Activated CD4-positive, alpha-beta T cell treated with anti-CD3 and anti-CD28 coated beads, Interleukin-2, amount 10 ng/mL, durations not matched to agents 7 days and 5 days (primary cell): Measurements from ENCODE around the gene TUBB6. TPM values are rescaled to one million over a fixed set of nuclear protein-coding genes. Genes with fewer than 3 reads are reported as not detected.

Source experiments
- CTCF ChIA-PET: fragments of 350-600 bp; sonication (Branson Sonifier 250); formaldehyde crosslinking; loops from one replicate; lab custom pipeline; 2021; ENCODE audit warnings: antibody characterized with exemption; lab: Charles Lee
- POLR2A ChIA-PET: fragments of 350-600 bp; sonication (Branson Sonifier 250); formaldehyde crosslinking; loops from one replicate; lab custom pipeline; 2021; ENCODE audit warnings: antibody characterized with exemption; lab: Charles Lee
- DNase-seq: peaks from one replicate; pipeline ENCODE4 v3.0.0-alpha.2; 2020
- H3K27ac Mint-ChIP-seq: one replicate; pipeline ENCODE4 v1.8.0; 2021; ENCODE audit warnings: mild to moderate bottlenecking, moderate library complexity, mixed read lengths
- H3K27me3 Mint-ChIP-seq: one replicate; pipeline ENCODE4 v1.8.0; 2021; ENCODE audit warnings: mixed read lengths
- H3K36me3 Mint-ChIP-seq: one replicate; pipeline ENCODE4 v1.8.0; 2021; ENCODE audit warnings: low read depth, mixed read lengths
- H3K4me1 Mint-ChIP-seq: one replicate; pipeline ENCODE4 v1.8.0; 2021; ENCODE audit warnings: mixed read lengths
- H3K4me3 Mint-ChIP-seq: one replicate; pipeline ENCODE4 v1.8.0; 2021; ENCODE audit warnings: mild to moderate bottlenecking, moderate library complexity, mixed read lengths
- H3K9me3 Mint-ChIP-seq: one replicate; pipeline ENCODE4 v1.8.0; 2021; ENCODE audit warnings: mixed read lengths
- total RNA-seq, 2 experiments: library from RNA; stranded (reverse); gene quantifications; one replicate each; pipeline ENCODE4 v1.2.3, GENCODE V29; 2021

The TUBB6 gene
- total RNA-seq, 2 experiments from 2014 or later, result 0.69 to 1.2 TPM

- H3K9me3 Mint-ChIP-seq, result peaks cover 12% of the 10 kb centered on the region
- peaks cover 47% of the 10 kb centered on the region for H3K27me3 Mint-ChIP-seq
- H3K27ac Mint-ChIP-seq, result no peak overlapping the region
- H3K36me3 Mint-ChIP-seq, result peaks cover 7% of the 10 kb centered on the region
- ChIA-PET POLR2A (no interaction called here), CTCF (no interaction called here)
- peaks cover 14% of the 10 kb centered on the region for H3K4me1 Mint-ChIP-seq
- DNase-seq, result no peak
- H3K4me3 Mint-ChIP-seq, result no peak overlapping the region
These were observed 2.7 kb downstream of the TUBB6 start for GRCh38 chr18:12310762-12311161.

- H3K4me3 Mint-ChIP-seq, result no peak overlapping the region
- ChIA-PET CTCF (interaction anchor here (2.7 kb wide), 1 partner anchor 14 kb away, joined by 11 read pairs; no protein-coding TSS in a partner anchor), POLR2A (no interaction called here)
- no peak overlapping the region for H3K27ac Mint-ChIP-seq
- peaks cover 5% of the 10 kb centered on the region for H3K4me1 Mint-ChIP-seq
- no peak for DNase-seq
- peaks cover 29% of the 10 kb centered on the region for H3K27me3 Mint-ChIP-seq
- peaks cover 12% of the 10 kb centered on the region for H3K9me3 Mint-ChIP-seq
- peaks cover 7% of the 10 kb centered on the region for H3K36me3 Mint-ChIP-seq
These were observed 4.9 kb downstream of the TUBB6 start for GRCh38 chr18:12312976-12313375.

DNA sequence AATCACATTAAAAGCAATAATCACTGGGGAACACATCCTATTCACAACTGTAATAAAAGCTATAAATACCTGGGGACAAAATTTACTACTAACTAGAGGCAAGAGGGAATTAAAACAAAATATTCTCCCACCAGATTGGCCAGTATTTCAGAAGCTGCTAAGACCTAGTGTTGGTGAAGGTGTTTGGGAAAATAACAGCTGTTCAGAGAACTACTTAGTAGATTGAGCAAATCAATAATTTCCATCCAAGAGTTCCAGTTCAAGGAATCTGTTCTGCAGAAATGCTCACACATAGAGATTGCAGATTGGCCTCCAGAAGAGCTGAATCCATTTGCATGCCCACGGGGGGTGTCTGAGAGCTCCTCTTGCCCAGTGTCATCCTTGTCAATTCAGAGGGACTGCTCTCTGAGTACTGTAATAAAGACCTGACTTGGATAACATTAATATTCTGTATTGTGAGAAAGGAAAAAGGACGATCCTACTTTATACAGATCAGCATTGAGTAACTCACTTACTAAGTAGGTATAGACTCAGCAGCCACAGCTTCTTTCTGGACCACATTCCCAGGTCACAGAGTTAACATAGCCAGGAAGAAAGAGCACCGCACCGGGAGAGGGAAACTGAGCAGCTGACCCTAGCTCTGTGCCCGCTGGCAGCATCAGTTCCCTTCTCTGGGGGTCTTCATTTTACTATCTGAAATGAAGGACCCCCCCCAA, 5.6 kb downstream of the TUBB6 start:
- no peak for DNase-seq
- H3K27me3 Mint-ChIP-seq, result peaks cover 26% of the 10 kb centered on the region
- H3K4me1 Mint-ChIP-seq, result peaks cover 5% of the 10 kb centered on the region
- no peak overlapping the region for H3K27ac Mint-ChIP-seq
- no peak overlapping the region for H3K4me3 Mint-ChIP-seq
- peaks cover 12% of the 10 kb centered on the region for H3K9me3 Mint-ChIP-seq
- H3K36me3 Mint-ChIP-seq, result peaks cover 7% of the 10 kb centered on the region
- ChIA-PET CTCF (interaction anchor here (2.7 kb wide), 1 partner anchor 14 kb away, joined by 11 read pairs; no protein-coding TSS in a partner anchor), POLR2A (no interaction called here)

GRCh38 chr18:12314591-12315305, 6.7 kb downstream of the TUBB6 start:
- Mint-ChIP-seq H3K4me3 (no peak overlapping the region), H3K27me3 (peaks cover 16% of the 10 kb centered on the region), H3K9me3 (peaks cover 7% of the 10 kb centered on the region), H3K4me1 (no peaks in the 10 kb centered on the region), H3K27ac (no peak overlapping the region), H3K36me3 (peaks cover 4% of the 10 kb centered on the region)
- CTCF ChIA-PET, result interaction anchor here (0.6 to 2.7 kb wide), 3 partner anchors 10 to 34 kb away, joined by 3 to 11 read pairs (median 5); no protein-coding TSS in a partner anchor
- no peak for DNase-seq
- POLR2A ChIA-PET, result no interaction called here

DNA sequence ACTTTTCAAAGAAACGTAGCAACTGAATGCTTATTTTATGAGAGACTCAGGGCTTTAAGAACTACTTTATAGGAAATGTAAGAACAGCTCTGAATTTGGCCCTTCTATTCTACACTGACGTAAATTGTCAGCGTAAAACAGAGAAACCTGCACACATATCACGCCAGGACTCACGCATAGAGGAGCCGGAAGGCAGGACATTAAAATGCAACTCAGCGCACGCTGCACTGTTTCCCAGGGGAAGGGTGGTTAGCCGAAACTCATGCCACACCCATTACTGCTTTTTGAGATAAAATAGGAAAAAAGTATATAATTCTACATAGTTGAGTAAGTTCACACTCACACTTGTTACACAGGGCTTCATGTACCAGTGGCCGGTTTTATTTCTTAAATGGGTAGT, 7.4 kb downstream of the TUBB6 start:
- peaks cover 7% of the 10 kb centered on the region for H3K9me3 Mint-ChIP-seq
- no peak overlapping the region for H3K27ac Mint-ChIP-seq
- H3K27me3 Mint-ChIP-seq, result peaks cover 14% of the 10 kb centered on the region
- H3K4me3 Mint-ChIP-seq, result no peak overlapping the region
- H3K4me1 Mint-ChIP-seq, result no peaks in the 10 kb centered on the region
- CTCF ChIA-PET, result interaction anchor here (0.6 to 2.7 kb wide), 3 partner anchors 10 to 34 kb away, joined by 3 to 11 read pairs (median 5); no protein-coding TSS in a partner anchor
- POLR2A ChIA-PET, result no interaction called here
- peaks cover 4% of the 10 kb centered on the region for H3K36me3 Mint-ChIP-seq
- no peak for DNase-seq

DNA sequence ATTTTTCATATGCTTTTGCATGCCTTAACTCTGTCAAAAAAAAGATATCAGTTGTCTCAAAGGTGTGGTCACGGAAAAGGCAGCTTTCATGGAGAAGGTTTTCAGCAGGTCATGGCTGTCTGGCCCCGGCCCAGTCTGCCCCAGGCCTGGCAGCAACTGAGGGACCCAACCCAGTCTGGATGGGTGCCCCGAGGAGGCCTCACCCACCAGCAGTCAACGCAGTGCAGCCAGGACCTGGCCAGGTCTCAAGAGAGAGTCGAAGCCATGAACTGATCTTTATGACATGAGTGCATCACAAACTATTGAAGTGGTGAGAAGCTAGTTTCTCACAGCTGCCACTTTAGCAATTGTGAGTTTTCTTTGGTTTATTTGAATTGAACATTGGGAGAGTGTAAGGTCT, 7.9 kb downstream of the TUBB6 start:
- DNase-seq, result no peak
- Mint-ChIP-seq H3K4me3 (no peak overlapping the region), H3K27me3 (peaks cover 10% of the 10 kb centered on the region), H3K36me3 (peaks cover 4% of the 10 kb centered on the region), H3K4me1 (no peaks in the 10 kb centered on the region), H3K9me3 (peaks cover 4% of the 10 kb centered on the region), H3K27ac (no peak overlapping the region)
- ChIA-PET CTCF (interaction anchor here (1.4 to 2.7 kb wide), 2 partner anchors 9 to 12 kb away, joined by 5 to 11 read pairs; no protein-coding TSS in a partner anchor), POLR2A (interaction anchor here (0.6 kb wide), 1 partner anchor 325 kb away, joined by 3 read pairs; no protein-coding TSS in a partner anchor)

DNA sequence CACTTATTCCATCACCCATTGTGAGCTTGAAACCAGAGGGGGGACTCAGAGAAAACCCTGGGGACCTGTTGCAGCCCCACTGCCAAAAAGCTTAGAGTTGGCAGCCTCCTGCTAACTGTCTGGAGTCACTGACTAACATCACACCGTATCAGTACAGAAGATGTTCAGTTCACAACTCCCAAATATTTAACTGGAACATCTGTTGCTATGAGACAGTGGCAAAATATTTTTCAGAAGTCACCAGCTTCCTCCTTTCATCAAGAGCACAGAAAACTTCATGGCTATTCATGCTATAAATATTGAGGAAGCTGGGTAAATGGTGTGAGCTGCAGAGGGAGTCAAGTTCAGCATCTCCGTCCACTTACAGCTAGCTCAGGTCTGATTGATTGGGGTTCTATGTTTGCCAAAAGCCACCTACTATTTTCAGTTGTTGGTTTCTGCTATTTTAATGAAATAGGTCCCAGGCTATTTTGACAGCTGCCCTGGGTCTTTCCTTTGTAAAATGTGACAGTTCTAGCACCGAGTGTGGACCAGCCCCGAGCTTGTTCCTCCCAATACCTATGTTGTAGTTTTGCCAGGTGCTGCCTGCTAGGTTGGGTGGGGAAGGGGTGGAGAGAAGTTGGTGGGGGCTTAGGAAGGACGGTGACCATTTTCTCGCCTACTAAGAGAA, 9.8 kb downstream of the TUBB6 start:
- H3K4me3 Mint-ChIP-seq, result no peak overlapping the region
- ChIA-PET POLR2A (no interaction called here), CTCF (interaction anchor here (0.7 to 1.1 kb wide), 3 partner anchors 9 to 145 kb away, joined by 3 to 4 read pairs (median 3); no protein-coding TSS in a partner anchor)
- no peak overlapping the region for H3K27ac Mint-ChIP-seq
- H3K36me3 Mint-ChIP-seq, result peaks cover 2% of the 10 kb centered on the region
- peaks cover 2% of the 10 kb centered on the region for H3K9me3 Mint-ChIP-seq
- H3K27me3 Mint-ChIP-seq, result peaks cover 4% of the 10 kb centered on the region
- no peak for DNase-seq
- H3K4me1 Mint-ChIP-seq, result no peaks in the 10 kb centered on the region

DNA sequence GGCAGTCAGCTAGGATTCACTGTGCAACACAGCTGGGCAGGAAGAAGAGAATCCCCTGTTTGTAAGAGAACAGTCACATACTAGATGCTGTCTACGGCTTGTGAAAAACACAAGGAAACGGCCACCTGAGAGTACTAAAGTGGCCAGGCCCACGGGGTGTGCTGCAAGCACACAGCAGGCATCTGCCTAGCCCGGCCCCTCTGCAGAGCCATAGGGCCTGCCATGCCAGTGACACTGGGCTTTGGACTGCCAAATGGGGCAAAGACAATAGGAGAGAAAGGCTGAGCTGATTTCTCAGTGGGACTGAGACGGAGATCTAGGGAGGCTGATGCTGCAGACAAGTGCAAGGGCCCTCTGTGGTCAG, 10.3 kb downstream of the TUBB6 start:
- Mint-ChIP-seq H3K36me3 (peaks cover 2% of the 10 kb centered on the region), H3K4me1 (no peaks in the 10 kb centered on the region), H3K27ac (no peak overlapping the region), H3K9me3 (no peaks in the 10 kb centered on the region), H3K4me3 (no peak overlapping the region), H3K27me3 (peaks cover 2% of the 10 kb centered on the region)
- no peak for DNase-seq
- ChIA-PET CTCF (no interaction called here), POLR2A (no interaction called here)

- peaks cover 2% of the 10 kb centered on the region for H3K27me3 Mint-ChIP-seq
- peaks cover 2% of the 10 kb centered on the region for H3K36me3 Mint-ChIP-seq
- POLR2A ChIA-PET, result no interaction called here
These were observed 10.8 kb downstream of the TUBB6 start for GRCh38 chr18:12318857-12319256.

GRCh38 chr18:12321333-12321732, 13.3 kb downstream of the TUBB6 start:
- Mint-ChIP-seq H3K4me3 (no peak overlapping the region), H3K36me3 (peaks cover 11% of the 10 kb centered on the region), H3K4me1 (no peaks in the 10 kb centered on the region), H3K9me3 (no peaks in the 10 kb centered on the region), H3K27ac (no peak overlapping the region), H3K27me3 (no peaks in the 10 kb centered on the region)
- CTCF ChIA-PET, result no interaction called here
- DNase-seq, result no peak
- POLR2A ChIA-PET, result no interaction called here

More at GRCh38 chr18:12318857-12319256, 10.8 kb downstream of the TUBB6 start:
- H3K4me1 Mint-ChIP-seq, result no peaks in the 10 kb centered on the region
- no peak overlapping the region for H3K27ac Mint-ChIP-seq
- CTCF ChIA-PET, result interaction anchor here (1.0 kb wide), 1 partner anchor 89 kb away, joined by 3 read pairs; the partner anchor contains the start of gene PRELID3A
- no peak overlapping the region for H3K4me3 Mint-ChIP-seq
- no peak for DNase-seq
- H3K9me3 Mint-ChIP-seq, result no peaks in the 10 kb centered on the region

DNA sequence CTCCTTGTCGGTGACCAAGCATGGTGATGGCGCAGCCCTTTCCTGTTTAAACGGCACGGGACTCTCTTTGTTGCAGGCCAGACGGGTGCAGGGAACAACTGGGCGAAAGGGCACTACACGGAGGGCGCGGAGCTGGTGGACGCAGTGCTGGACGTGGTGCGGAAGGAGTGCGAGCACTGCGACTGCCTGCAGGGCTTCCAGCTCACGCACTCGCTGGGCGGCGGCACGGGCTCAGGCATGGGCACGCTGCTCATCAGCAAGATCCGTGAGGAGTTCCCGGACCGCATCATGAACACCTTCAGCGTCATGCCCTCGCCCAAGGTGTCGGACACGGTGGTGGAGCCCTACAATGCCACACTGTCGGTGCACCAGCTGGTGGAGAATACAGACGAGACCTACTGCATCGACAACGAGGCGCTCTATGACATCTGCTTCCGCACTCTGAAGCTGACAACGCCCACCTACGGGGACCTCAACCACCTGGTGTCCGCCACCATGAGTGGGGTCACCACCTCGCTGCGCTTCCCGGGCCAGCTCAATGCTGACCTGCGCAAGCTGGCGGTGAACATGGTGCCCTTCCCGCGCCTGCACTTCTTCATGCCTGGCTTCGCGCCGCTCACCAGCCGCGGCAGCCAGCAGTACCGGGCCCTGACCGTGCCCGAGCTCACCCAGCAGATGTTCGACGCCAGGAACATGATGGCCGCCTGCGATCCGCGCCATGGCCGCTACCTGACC, 17.1 kb downstream of the TUBB6 start:
- Mint-ChIP-seq H3K27ac (no peak overlapping the region), H3K9me3 (no peaks in the 10 kb centered on the region), H3K27me3 (no peaks in the 10 kb centered on the region), H3K4me1 (peaks cover 12% of the 10 kb centered on the region), H3K4me3 (no peak overlapping the region), H3K36me3 (peaks cover 27% of the 10 kb centered on the region)
- ChIA-PET CTCF (interaction anchor here (0.7 to 1.3 kb wide), 2 partner anchors 9 to 10 kb away, joined by 3 to 5 read pairs; no protein-coding TSS in a partner anchor), POLR2A (no interaction called here)
- no peak for DNase-seq

DNA sequence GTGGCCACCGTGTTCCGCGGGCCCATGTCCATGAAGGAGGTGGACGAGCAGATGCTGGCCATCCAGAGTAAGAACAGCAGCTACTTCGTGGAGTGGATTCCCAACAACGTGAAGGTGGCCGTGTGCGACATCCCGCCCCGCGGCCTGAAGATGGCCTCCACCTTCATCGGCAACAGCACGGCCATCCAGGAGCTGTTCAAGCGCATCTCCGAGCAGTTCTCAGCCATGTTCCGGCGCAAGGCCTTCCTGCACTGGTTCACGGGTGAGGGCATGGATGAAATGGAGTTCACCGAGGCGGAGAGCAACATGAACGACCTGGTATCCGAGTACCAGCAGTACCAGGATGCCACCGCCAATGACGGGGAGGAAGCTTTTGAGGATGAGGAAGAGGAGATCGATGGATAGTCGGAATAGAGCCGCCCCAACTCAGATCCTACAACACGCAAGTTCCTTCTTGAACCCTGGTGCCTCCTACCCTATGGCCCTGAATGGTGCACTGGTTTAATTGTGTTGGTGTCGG, 17.7 kb downstream of the TUBB6 start:
- no peaks in the 10 kb centered on the region for H3K9me3 Mint-ChIP-seq
- CTCF ChIA-PET, result interaction anchor here (1.3 kb wide), 1 partner anchor 10 kb away, joined by 5 read pairs; no protein-coding TSS in a partner anchor
- no peaks in the 10 kb centered on the region for H3K27me3 Mint-ChIP-seq
- no peak overlapping the region for H3K4me3 Mint-ChIP-seq
- POLR2A ChIA-PET, result no interaction called here
- peaks cover 27% of the 10 kb centered on the region for H3K36me3 Mint-ChIP-seq
- H3K27ac Mint-ChIP-seq, result no peak overlapping the region
- H3K4me1 Mint-ChIP-seq, result peaks cover 12% of the 10 kb centered on the region
- no peak for DNase-seq
